Neural cell (in vitro differentiated cells): Measurements from ENCODE around the gene CCDC33. TPM values are rescaled to one million over a fixed set of nuclear protein-coding genes. Genes with fewer than 3 reads are reported as not detected.

ENCODE experiments used
- H2AFZ ChIP-seq: fragments of 200-600, 300-800 bp; sonication (generic), shearing (Covaris generic); 2 replicates; pipeline ENCODE4 v1.6.0; 2014; ENCODE audit warnings: low read depth, mild to moderate bottlenecking, antibody characterized with exemption, low read length, moderate library complexity
- H3F3A ChIP-seq: fragments of 200-600 bp; shearing (Covaris generic); 2 replicates; pipeline ENCODE4 v1.6.1; 2016; ENCODE audit warnings: mild to moderate bottlenecking, moderate library complexity, mixed read lengths, antibody characterized with exemption, low read length; ENCODE audit not compliant: insufficient read depth, poor library complexity, severe bottlenecking
- H3K27ac ChIP-seq: fragments of 200-600, 300-800 bp; sonication (generic), shearing (Covaris generic); 2 replicates; pipeline ENCODE4 v1.5.1; 2014; ENCODE audit warnings: mild to moderate bottlenecking, low read length, moderate library complexity
- H3K27me3 ChIP-seq: fragments of 300-800, 200-600 bp; sonication (generic), shearing (Covaris generic); 2 replicates; pipeline ENCODE4 v1.6.0; 2014; ENCODE audit warnings: mild to moderate bottlenecking, low read depth, low read length, moderate library complexity; ENCODE audit not compliant: insufficient read depth
- H3K36me3 ChIP-seq: fragments of 300-800, 200-600 bp; sonication (generic), shearing (Covaris generic); 2 replicates; pipeline ENCODE4 v1.5.1; 2014; ENCODE audit warnings: mild to moderate bottlenecking, antibody characterized with exemption, low read length, moderate library complexity; ENCODE audit not compliant: insufficient read depth
- H3K4me2 ChIP-seq: fragments of 300-800, 200-600 bp; sonication (generic), shearing (Covaris generic); 2 replicates; pipeline ENCODE4 v1.6.0; 2014; ENCODE audit warnings: mild to moderate bottlenecking, low read length
- H3K4me3 ChIP-seq: fragments of 300-800, 200-600 bp; sonication (generic), shearing (Covaris generic); 2 replicates; pipeline ENCODE4 v1.5.1; 2014; ENCODE audit warnings: mild to moderate bottlenecking, low read length, moderate library complexity
- H3K79me2 ChIP-seq: fragments of 200-600 bp; shearing (Covaris generic); replicated peaks from 2 replicates; pipeline ENCODE4 v1.6.0; 2014; ENCODE audit warnings: mild to moderate bottlenecking, low read length, moderate library complexity; ENCODE audit not compliant: insufficient read depth
- H3K9ac ChIP-seq: fragments of 300-800, 200-600 bp; sonication (generic), shearing (Covaris generic); 2 replicates; pipeline ENCODE4 v1.6.1; 2016; ENCODE audit warnings: mild to moderate bottlenecking, low read length, mixed read lengths
- H3K9me2 ChIP-seq: fragments of 200-600 bp; shearing (Covaris generic); 2 replicates; pipeline ENCODE4 v1.6.1; 2016; ENCODE audit warnings: mild to moderate bottlenecking, low read length, mixed read lengths; ENCODE audit not compliant: insufficient read depth
- H3K9me3 ChIP-seq: fragments of 200-600, 300-800 bp; sonication (generic), shearing (Covaris generic); 2 replicates; pipeline ENCODE4 v1.6.1; 2016; ENCODE audit warnings: mild to moderate bottlenecking, mixed run types, low read length, moderate library complexity, mixed read lengths
- H4K20me1 ChIP-seq: fragments of 200-600 bp; shearing (Covaris generic); 2 replicates; pipeline ENCODE4 v1.6.1; 2016; ENCODE audit warnings: mild to moderate bottlenecking, mixed run types; ENCODE audit not compliant: insufficient read depth
- CTCF ChIP-seq: fragments of 450-650 bp; IDR thresholded peaks from 2 replicates; pipeline ENCODE4 v1.5.1; 2014; ENCODE audit warnings: antibody characterized with exemption, mild to moderate bottlenecking, moderate library complexity; ENCODE audit not compliant: poor library complexity, severe bottlenecking
- EP300 ChIP-seq: fragments of 450-650 bp; conservative IDR thresholded peaks from 2 replicates; pipeline ENCODE4 v1.6.1; 2014; ENCODE audit warnings: antibody characterized with exemption, mild to moderate bottlenecking, moderate library complexity; ENCODE audit not compliant: poor library complexity, severe bottlenecking
- EZH2 ChIP-seq: fragments of 200-600, 300-800 bp; shearing (Covaris generic), sonication (generic); IDR thresholded peaks from 2 replicates; pipeline ENCODE4 v1.6.1; 2014; ENCODE audit warnings: antibody characterized with exemption, low read length, borderline replicate concordance, mild to moderate bottlenecking; ENCODE audit not compliant: insufficient read depth, poor library complexity, severe bottlenecking
- MXI1 ChIP-seq: fragments of 450-650 bp; conservative IDR thresholded peaks from 2 replicates; pipeline ENCODE4 v1.6.1; 2014; ENCODE audit warnings: antibody characterized with exemption, mild to moderate bottlenecking; ENCODE audit not compliant: poor library complexity, severe bottlenecking
- POLR2AphosphoS5 ChIP-seq: IDR thresholded peaks from 2 replicates; pipeline ENCODE4 v1.6.1; 2012
- RAD21 ChIP-seq: fragments of 450-650 bp; conservative IDR thresholded peaks from 2 replicates; pipeline ENCODE4 v1.6.1; 2014; ENCODE audit warnings: antibody characterized with exemption, mild to moderate bottlenecking, moderate library complexity
- REST ChIP-seq: IDR thresholded peaks from 2 replicates; pipeline ENCODE4 v1.6.1; 2012; ENCODE audit warnings: borderline replicate concordance
- SMC3 ChIP-seq: fragments of 450-650 bp; conservative IDR thresholded peaks from 2 replicates; pipeline ENCODE4 v1.6.1; 2014; ENCODE audit warnings: antibody characterized with exemption, mild to moderate bottlenecking, moderate library complexity; ENCODE audit not compliant: poor library complexity
- TAF1 ChIP-seq: IDR thresholded peaks from 2 replicates; pipeline ENCODE4 v1.6.1; 2012; ENCODE audit warnings: low read depth
- polyA plus RNA-seq: library from polyadenylated mRNA; depleted of rRNA; stranded (reverse); fragments of >200 nt; gene quantifications from 2 replicates; pipeline ENCODE4 v1.2.3, GENCODE V29; 2014

The CCDC33 gene
- polyA plus RNA-seq, 1 donor from 2014 or later: 1.4 TPM

- Histone ChIP-seq H4K20me1 (no peaks in the 10 kb centered on the region), H3K9me2 (no peaks in the 10 kb centered on the region), H3K9me3 (no peaks in the 10 kb centered on the region), H3K9ac (no peak overlapping the region), H3K4me2 (no peak overlapping the region), H3K79me2 (no peaks in the 10 kb centered on the region), H3K27me3 (no peaks in the 10 kb centered on the region), H2AFZ (no peak overlapping the region), H3K27ac (no peak overlapping the region), H3F3A (peaks cover 7% of the 10 kb centered on the region), H3K4me3 (no peak overlapping the region), H3K36me3 (no peaks in the 10 kb centered on the region)
- TF ChIP-seq EP300 (no peak), EZH2 (no peak), POLR2AphosphoS5 (no peak), CTCF (no peak), TAF1 (no peak), SMC3 (no peak), RAD21 (no peak), REST (no peak), MXI1 (no peak)
Observed at GRCh38 chr15:74294010-74294409, 57.9 kb downstream of the CCDC33 start.

GRCh38 chr15:74295800-74296199, 59.7 kb downstream of the CCDC33 start:
- peaks cover 1% of the 10 kb centered on the region for H3F3A ChIP-seq
- H3K9ac ChIP-seq: no peak overlapping the region
- no peak overlapping the region for H2AFZ ChIP-seq
- no peaks in the 10 kb centered on the region for H3K9me2 ChIP-seq
- no peaks in the 10 kb centered on the region for H3K9me3 ChIP-seq
- H3K4me2 ChIP-seq: no peak overlapping the region
- no peak overlapping the region for H3K27ac ChIP-seq
- H3K79me2 ChIP-seq: no peaks in the 10 kb centered on the region
- H4K20me1 ChIP-seq: no peaks in the 10 kb centered on the region
- TF ChIP-seq TAF1: no peak
- no peak for TF ChIP-seq EP300
- TF ChIP-seq RAD21: no peak
- TF ChIP-seq REST: no peak
- no peaks in the 10 kb centered on the region for H3K36me3 ChIP-seq
- no peaks in the 10 kb centered on the region for H3K27me3 ChIP-seq
- H3K4me3 ChIP-seq: no peak overlapping the region
